Ovary (tissue), 9 donors: ENCODE measurements around the gene FYN. TPM values are rescaled to one million over a fixed set of nuclear protein-coding genes. Genes with fewer than 3 reads are reported as not detected.
A peak's percentile ranks its signal among the peaks of the same experiment; 100 is the strongest.

Source experiments
- DNase-seq, 5 donors: peaks; one replicate each; pipeline ENCODE4 v3.0.0-alpha.2; 2019 to 2020
- H3K27ac ChIP-seq, 2 donors: fragments of 200-600 bp; one replicate each; pipeline versions ENCODE4 v1.5.1 to v1.8.0; 2019 to 2022
- H3K27me3 ChIP-seq: fragments of 200-600 bp; one replicate; pipeline ENCODE4 v1.8.0; 2022
- H3K36me3 ChIP-seq: fragments of 200-600 bp; sonication (generic); one replicate; pipeline ENCODE4 v1.5.1; 2019
- H3K4me1 ChIP-seq: one replicate; pipeline ENCODE4 v1.8.1; 2013; ENCODE audit warnings: mild to moderate bottlenecking, moderate library complexity; ENCODE audit not compliant: insufficient read depth
- H3K4me3 ChIP-seq: fragments of 200-600 bp; sonication (generic); one replicate; pipeline ENCODE4 v1.5.1; 2017
- H3K9me3 ChIP-seq, 2 donors: fragments of 200-600 bp in 1 of 2; sonication (generic) in 1 of 2; one replicate each; pipeline versions ENCODE4 v1.5.1 to v1.8.1; 2013 to 2019; ENCODE audit warnings: mild to moderate bottlenecking in 1 of 2, moderate library complexity in 1 of 2
- CTCF ChIP-seq, 3 donors: fragments of 450-650 bp in 2 of 3; fragments of 200-600 bp in 1 of 3; IDR thresholded peaks; one replicate each; pipeline versions ENCODE4 v1.5.1 to v1.8.0; 2016 to 2022; ENCODE audit warnings: antibody characterized with exemption in 3 of 3, mild to moderate bottlenecking in 1 of 3
- EP300 ChIP-seq: sonication (generic); formaldehyde crosslinking; IDR thresholded peaks from one replicate; pipeline ENCODE4 v1.6.1; 2017; ENCODE audit warnings: antibody characterized with exemption
- POLR2A ChIP-seq: fragments of 450-650 bp; IDR thresholded peaks from one replicate; pipeline ENCODE4 v1.6.1; 2017; ENCODE audit warnings: antibody characterized with exemption, mild to moderate bottlenecking, moderate library complexity
- WGBS, 3 donors: extraction: QIAGEN DNeasy Blood & Tissue Kit in 1 of 3; methylation state at CpG; one replicate each; pipeline versions ENCODE4 v1.1.5 to v1.1.7; 2013 to 2017; 5-methylcytosine and 5-hydroxymethylcytosine counted together
- intact Hi-C, 4 donors: fragments of 100-400 bp; cut with DNase I; formaldehyde crosslinking; loops; one replicate each; pipeline versions ENCODE4 v1.11.0 to v1.15.1; 2022 to 2023
- polyA plus RNA-seq, 2 donors: library from polyadenylated mRNA; stranded (reverse); fragments of 200-250 nt in 1 of 2; fragments of 350-450 nt in 1 of 2; fragmentation: Illumina TruSeq in 1 of 2; extraction: RNeasy Lipid Tissue Mini Kit (QIAGEN cat#74804) in 1 of 2; gene quantifications; one replicate each; pipeline ENCODE4 v1.2.3, GENCODE V29; 2013 to 2014
- total RNA-seq, 7 donors: library from RNA; depleted of rRNA in 2 of 7; stranded (reverse); fragments of >200 nt in 2 of 7; fragmentation: NEBNext Ultra II Directional in 3 of 7; extraction: Animal tissue kit (Norgen Biotek cat#: 25700) in 3 of 7; gene quantifications; one replicate each; pipeline versions ENCODE4 v1.1.0 to v1.2.4, GENCODE V29; 2016 to 2023
- donor health status: DM: no; HTN: no; CAD: no; lungs with moderate emphysema.
- donor health status: DM: no; HTN: no; CAD: no.
- donor health status: Bipolar disorder and iron deficiency.
- donor health status: DM: yes; HTN: yes; CAD: no.
- donor health status: DM: no; HTN: no; CAD: no.
- donor health status: DM: yes; HTN: yes; CAD: no.

Gene FYN
- total and polyA plus RNA-seq, 9 donors, result 37.2 to 116 (median 72.7) TPM

GRCh38 chr6:111617149-111617548 is 256.1 kb downstream of the FYN start:
- DNase-seq, result peak in 1 of 5 donors; percentile 3
- Histone ChIP-seq H3K27ac (no peak overlapping the region), H3K9me3 (no peaks in the 10 kb centered on the region), H3K27me3 (no peaks in the 10 kb centered on the region), H3K4me1 (no peaks in the 10 kb centered on the region), H3K4me3 (no peak overlapping the region), H3K36me3 (no peaks in the 10 kb centered on the region)
- intact Hi-C loops, result no loop called here
- WGBS, 3 donors, result 82 to 85% (median 84%) methylated on average over 5 of the region's 5 CpGs
- TF ChIP-seq POLR2A (no peak), EP300 (no peak), CTCF (IDR thresholded peaks at IDR 0.05) (no peak)

GRCh38 chr6:111615916-111616612 is 257.2 kb downstream of the FYN start:
- intact Hi-C loops, result no loop called here
- TF ChIP-seq CTCF (IDR thresholded peaks at IDR 0.05), result no peak
- TF ChIP-seq POLR2A, result no peak
- no peak for TF ChIP-seq EP300
- no peaks in the 10 kb centered on the region for H3K9me3 ChIP-seq
- 72 to 79% (median 73%) methylated on average over 12 of the region's 12 CpGs for WGBS, 3 donors
- H3K27ac ChIP-seq, result no peak overlapping the region
- no peaks in the 10 kb centered on the region for H3K36me3 ChIP-seq
- peak in 1 of 5 donors; percentile 7 for DNase-seq
- H3K4me3 ChIP-seq, result no peak overlapping the region
- H3K4me1 ChIP-seq, result no peaks in the 10 kb centered on the region
- no peaks in the 10 kb centered on the region for H3K27me3 ChIP-seq

- WGBS, 3 donors, result 50 to 66% (median 53%) methylated on average over 12 of the region's 12 CpGs
- Histone ChIP-seq H3K4me3 (no peak overlapping the region), H3K27ac (no peak overlapping the region), H3K9me3 (no peaks in the 10 kb centered on the region), H3K36me3 (no peaks in the 10 kb centered on the region), H3K4me1 (no peaks in the 10 kb centered on the region), H3K27me3 (no peaks in the 10 kb centered on the region)
- DNase-seq, result peak in 1 of 5 donors; percentile 7
- TF ChIP-seq POLR2A, result no peak
- no peak for TF ChIP-seq EP300
- no peak for TF ChIP-seq CTCF (IDR thresholded peaks at IDR 0.05)
- intact Hi-C loops, result no loop called here
Measured at GRCh38 chr6:111614833-111615582, 258.2 kb downstream of the FYN start.

GRCh38 chr6:111612379-111612778 is 260.9 kb downstream of the FYN start:
- DNase-seq, result peak in 1 of 5 donors; percentile 6
- Histone ChIP-seq H3K4me1 (no peaks in the 10 kb centered on the region), H3K27ac (no peak overlapping the region), H3K27me3 (no peaks in the 10 kb centered on the region), H3K9me3 (no peaks in the 10 kb centered on the region), H3K36me3 (no peaks in the 10 kb centered on the region), H3K4me3 (no peak overlapping the region)
- TF ChIP-seq EP300 (no peak), CTCF (IDR thresholded peaks at IDR 0.05) (no peak), POLR2A (no peak)
- intact Hi-C loops, result no loop called here
- WGBS, 3 donors, result 91 to 98% (median 96%) methylated on average over 3 of the region's 3 CpGs
